Uterus (tissue), 4 donors: ENCODE measurements around the gene SUCLG2. TPM values are rescaled to one million over a fixed set of nuclear protein-coding genes. Genes with fewer than 3 reads are reported as not detected.

Experiments
- DNase-seq, 2 donors: peaks; one replicate each; pipeline ENCODE4 v3.0.0-alpha.2; 2019 to 2020
- H3K27ac ChIP-seq, 2 donors: fragments of 200-600 bp; sonication (generic); 1 replicate in 1 of 2; 2 replicates in 1 of 2; pipeline ENCODE4 v1.5.1; 2016 to 2018
- H3K27me3 ChIP-seq, 2 donors: fragments of 200-600 bp; sonication (generic); one replicate each; pipeline ENCODE4 v1.5.1; 2018 to 2019; ENCODE audit warnings: control low read depth in 1 of 2
- H3K36me3 ChIP-seq, 2 donors: fragments of 200-600 bp; sonication (generic); one replicate each; pipeline ENCODE4 v1.5.1; 2019; ENCODE audit warnings: control low read depth in 1 of 2
- H3K4me1 ChIP-seq, 2 donors: fragments of 200-600 bp; sonication (generic); one replicate each; pipeline ENCODE4 v1.5.1; 2018 to 2019; ENCODE audit warnings: control low read depth in 1 of 2
- H3K4me3 ChIP-seq, 2 donors: fragments of 200-600 bp; sonication (generic); 1 replicate in 1 of 2; 2 replicates in 1 of 2; pipeline ENCODE4 v1.5.1; 2018 to 2019; ENCODE audit warnings: mild to moderate bottlenecking in 1 of 2
- H3K9me3 ChIP-seq, 2 donors: fragments of 200-600 bp; sonication (generic); one replicate each; pipeline ENCODE4 v1.5.1; 2019; ENCODE audit warnings: control low read depth in 1 of 2
- CTCF ChIP-seq, 4 experiments: fragments of 200-600 bp in 2 of 4; fragments of 450-650 bp in 2 of 4; sonication (generic) in 2 of 4; IDR thresholded peaks; one replicate each; pipeline ENCODE4 v1.5.1; 2016 to 2019; ENCODE audit warnings: antibody characterized with exemption in 4 of 4, mild to moderate bottlenecking in 2 of 4, moderate library complexity in 1 of 4
- POLR2A ChIP-seq, 2 donors: fragments of 450-650 bp; IDR thresholded peaks; one replicate each; pipeline ENCODE4 v1.6.1; 2016; ENCODE audit warnings: antibody characterized with exemption in 2 of 2, mild to moderate bottlenecking in 1 of 2, moderate library complexity in 1 of 2
- intact Hi-C: fragments of 100-400 bp; cut with DNase I; formaldehyde crosslinking; loops from one replicate; pipeline ENCODE4 v1.15.1; 2023; ENCODE audit warnings: low total_unique reads
- total RNA-seq, 4 donors: library from RNA; depleted of rRNA in 3 of 4; stranded (reverse); fragments of >200 nt in 3 of 4; gene quantifications; one replicate each; pipeline versions ENCODE4 v1.1.0 to v1.2.4, GENCODE V29; 2014 to 2023
- donor health status: DM: yes; HTN: yes; CAD: no.

SUCLG2 gene
- total RNA-seq, 4 donors from 2014 or later, result 30.5 to 77.0 (median 45.2) TPM

- Histone ChIP-seq H3K36me3 (no peaks in the 10 kb centered on the region), H3K4me3 (no peak overlapping the region), H3K27ac (no peak overlapping the region), H3K4me1 (no peaks in the 10 kb centered on the region), H3K9me3 (no peaks in the 10 kb centered on the region), H3K27me3 (no peaks in the 10 kb centered on the region)
- no peak for TF ChIP-seq CTCF (IDR thresholded peaks at IDR 0.05)
- no peak for TF ChIP-seq POLR2A (IDR thresholded peaks at IDR 0.05)
- intact Hi-C loops, result no loop called here
- DNase-seq, result no peak
Observed at GRCh38 chr3:67534594-67534993, 119.8 kb downstream of the SUCLG2 start.

DNA sequence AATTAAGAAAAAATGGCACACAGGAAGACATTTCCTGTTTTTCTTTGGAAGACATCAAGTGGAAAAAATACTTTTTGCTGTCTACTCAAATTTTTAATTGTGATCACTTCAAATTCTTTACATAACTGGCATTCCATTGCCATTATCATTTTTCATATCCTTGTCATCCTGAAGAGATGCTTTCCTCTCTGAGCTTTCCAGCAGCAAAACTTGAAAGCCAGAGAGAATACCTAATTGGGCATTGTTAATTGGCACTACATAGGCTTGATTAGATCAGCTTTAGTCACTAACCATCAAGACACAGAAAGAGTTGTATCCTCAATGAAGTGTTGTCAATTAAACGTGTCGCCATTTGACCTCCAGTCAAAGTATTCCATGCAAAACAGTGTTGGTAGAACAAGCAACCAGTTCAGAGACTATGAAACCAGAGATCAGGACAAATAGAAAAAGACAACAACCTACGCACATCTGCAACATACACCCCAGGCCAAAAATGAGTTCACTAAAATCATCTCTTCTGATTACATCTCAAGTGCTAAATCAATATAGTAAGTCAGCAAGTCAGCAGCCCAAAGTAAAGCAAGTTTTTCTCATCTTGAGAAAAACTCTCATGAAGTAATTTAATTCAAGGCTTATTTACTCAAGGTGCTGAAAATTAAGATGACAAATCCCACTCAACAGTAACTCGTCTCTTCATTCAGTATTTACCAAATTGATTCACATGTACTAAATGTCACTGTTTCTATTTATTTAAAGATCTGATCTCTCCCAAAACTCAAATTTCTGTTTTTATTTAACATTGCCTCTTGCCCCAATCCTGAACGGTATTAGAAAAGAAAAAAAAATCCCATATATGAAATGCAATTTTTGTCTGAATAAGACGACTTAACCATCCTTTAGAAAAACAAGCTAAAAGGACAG lies 123.0 kb downstream of the SUCLG2 start:
- Histone ChIP-seq H3K27me3 (no peaks in the 10 kb centered on the region), H3K36me3 (no peaks in the 10 kb centered on the region), H3K27ac (no peak overlapping the region), H3K9me3 (no peaks in the 10 kb centered on the region), H3K4me1 (no peaks in the 10 kb centered on the region), H3K4me3 (no peak overlapping the region)
- TF ChIP-seq POLR2A (IDR thresholded peaks at IDR 0.05), result no peak
- TF ChIP-seq CTCF (IDR thresholded peaks at IDR 0.05), result no peak
- DNase-seq, result no peak
- intact Hi-C loops, result no loop called here

- DNase-seq, result no peak
- no peaks in the 10 kb centered on the region for H3K9me3 ChIP-seq
- H3K4me3 ChIP-seq, result no peak overlapping the region
- H3K27ac ChIP-seq, result no peak overlapping the region
- no peak for TF ChIP-seq CTCF (IDR thresholded peaks at IDR 0.05)
- no peak for TF ChIP-seq POLR2A (IDR thresholded peaks at IDR 0.05)
- H3K27me3 ChIP-seq, result no peaks in the 10 kb centered on the region
- intact Hi-C loops, result no loop called here
- no peaks in the 10 kb centered on the region for H3K4me1 ChIP-seq
- no peaks in the 10 kb centered on the region for H3K36me3 ChIP-seq
Observed at GRCh38 chr3:67529915-67530314, 124.5 kb downstream of the SUCLG2 start.

DNA sequence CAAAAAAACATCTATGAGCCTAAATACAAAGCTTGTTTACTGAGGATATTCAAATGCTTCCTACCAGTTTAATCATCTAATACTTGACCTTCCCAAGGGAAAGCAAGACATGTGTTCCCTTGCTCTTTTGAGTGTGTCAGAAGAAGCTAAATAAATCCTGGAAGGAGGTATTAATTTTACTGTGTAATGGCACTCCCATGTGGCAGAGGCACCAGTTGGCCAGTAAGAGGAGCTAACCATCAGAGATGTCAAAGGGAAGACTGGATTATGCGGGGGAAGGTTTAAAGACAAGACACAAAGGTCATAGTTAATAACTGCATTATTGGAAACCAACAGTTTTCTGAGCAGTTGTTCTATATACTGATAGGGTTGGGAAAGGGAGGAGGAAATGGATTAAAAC lies 125.1 kb downstream of the SUCLG2 start:
- intact Hi-C loops, result no loop called here
- Histone ChIP-seq H3K27me3 (no peaks in the 10 kb centered on the region), H3K27ac (no peak overlapping the region), H3K4me3 (no peak overlapping the region), H3K9me3 (no peaks in the 10 kb centered on the region), H3K4me1 (no peaks in the 10 kb centered on the region), H3K36me3 (no peaks in the 10 kb centered on the region)
- DNase-seq, result no peak
- no peak for TF ChIP-seq CTCF (IDR thresholded peaks at IDR 0.05)
- no peak for TF ChIP-seq POLR2A (IDR thresholded peaks at IDR 0.05)

- no peak for TF ChIP-seq POLR2A (IDR thresholded peaks at IDR 0.05)
- TF ChIP-seq CTCF (IDR thresholded peaks at IDR 0.05), result no peak
- H3K9me3 ChIP-seq, result no peaks in the 10 kb centered on the region
- no peak overlapping the region for H3K4me3 ChIP-seq
- no peaks in the 10 kb centered on the region for H3K36me3 ChIP-seq
- intact Hi-C loops, result no loop called here
- no peak for DNase-seq
- no peaks in the 10 kb centered on the region for H3K27me3 ChIP-seq
- H3K4me1 ChIP-seq, result no peaks in the 10 kb centered on the region
- H3K27ac ChIP-seq, result no peak overlapping the region
Observed at GRCh38 chr3:67526246-67526645, 128.2 kb downstream of the SUCLG2 start.
